GM18867 (cell line): ENCODE results near the gene MMRN1.
A peak's percentile ranks its signal among the peaks of the same experiment; 100 is the strongest.

Experiments used
- ATAC-seq: cut with Tn5 transposase; IDR thresholded peaks from one replicate; pipeline ENCODE4 v1.9.1; 2021; ENCODE audit warnings: mild to moderate bottlenecking, moderate library complexity; ENCODE audit not compliant: unreplicated experiment

MMRN1 gene

GRCh38 chr4:89909889-89910288, 15.2 kb downstream of the MMRN1 start:
- no peak for ATAC-seq

- no peak for ATAC-seq
These were observed 19.0 kb downstream of the MMRN1 start for GRCh38 chr4:89913623-89914022.

- no peak for ATAC-seq
These were observed 20.2 kb downstream of the MMRN1 start for GRCh38 chr4:89914609-89915550.

GRCh38 chr4:89915937-89916336, 21.3 kb downstream of the MMRN1 start:
- no peak for ATAC-seq

GRCh38 chr4:89922848-89923416, 28.3 kb downstream of the MMRN1 start:
- no peak for ATAC-seq

- no peak for ATAC-seq
These were observed 34.2 kb downstream of the MMRN1 start for GRCh38 chr4:89928838-89929237.

GRCh38 chr4:89929425-89930159, 34.9 kb downstream of the MMRN1 start:
- peak; percentile 84 for ATAC-seq

- ATAC-seq: peak; percentile 67
These were observed 44.9 kb downstream of the MMRN1 start for GRCh38 chr4:89939546-89939945.

GRCh38 chr4:89939994-89940393, 45.3 kb downstream of the MMRN1 start:
- ATAC-seq: no peak

- no peak for ATAC-seq
These were observed 48.2 kb downstream of the MMRN1 start for GRCh38 chr4:89942811-89943210.

- peak; percentile 66 for ATAC-seq
These were observed 55.2 kb downstream of the MMRN1 start for GRCh38 chr4:89949782-89950387.

GRCh38 chr4:89952458-89952857, 57.8 kb downstream of the MMRN1 start:
- no peak for ATAC-seq

GRCh38 chr4:89954906-89955695, 60.4 kb downstream of the MMRN1 start:
- ATAC-seq: no peak

- ATAC-seq: no peak
These were observed 62.6 kb downstream of the MMRN1 start for GRCh38 chr4:89957046-89957926.

- ATAC-seq: no peak
These were observed 87.2 kb downstream of the MMRN1 start for GRCh38 chr4:89981789-89982334.

- ATAC-seq: no peak
These were observed 93.6 kb downstream of the MMRN1 start for GRCh38 chr4:89988268-89988667.

GRCh38 chr4:89992744-89993143, 98.1 kb downstream of the MMRN1 start:
- ATAC-seq: no peak

- no peak for ATAC-seq
These were observed 99.7 kb downstream of the MMRN1 start for GRCh38 chr4:89994176-89994873.

- ATAC-seq: no peak
These were observed 100.4 kb downstream of the MMRN1 start for GRCh38 chr4:89995006-89995405.
